Right renal cortex interstitium (tissue), 3 donors: ENCODE measurements around the gene FGF5. TPM values are rescaled to one million over a fixed set of nuclear protein-coding genes. Genes with fewer than 3 reads are reported as not detected.

Source experiments
- DNase-seq, 3 donors: peaks; one replicate each; pipeline ENCODE4 v3.0.0-alpha.2; 2013; ENCODE audit warnings: low read depth in 3 of 3, low spot score in 2 of 3
- polyA plus RNA-seq, 3 donors: library from polyadenylated mRNA; unstranded; fragments of 120-200 nt; gene quantifications; one replicate each; pipeline ENCODE4 v1.2.1, GENCODE V29; 2013; ENCODE audit not compliant: insufficient read length in 3 of 3

Gene FGF5
- polyA plus RNA-seq, 3 donors, result 0.07 to 0.10 TPM; not detected in 1

- no peak for DNase-seq
Measured at GRCh38 chr4:80252953-80253352, 13.5 kb upstream of the FGF5 start.

GRCh38 chr4:80253510-80253909 is 13.0 kb upstream of the FGF5 start:
- no peak for DNase-seq

- no peak for DNase-seq
Measured at GRCh38 chr4:80254114-80254513, 12.3 kb upstream of the FGF5 start.

GRCh38 chr4:80255329-80256095 is 11.0 kb upstream of the FGF5 start:
- DNase-seq, result no peak

GRCh38 chr4:80257851-80258250 is 8.6 kb upstream of the FGF5 start:
- no peak for DNase-seq

GRCh38 chr4:80259012-80259411 is 7.5 kb upstream of the FGF5 start:
- DNase-seq, result no peak

- no peak for DNase-seq
Measured at GRCh38 chr4:80259817-80260216, 6.6 kb upstream of the FGF5 start.

- no peak for DNase-seq
Measured at GRCh38 chr4:80261989-80262600, 4.4 kb upstream of the FGF5 start.

- no peak for DNase-seq
Measured at GRCh38 chr4:80263541-80264351, 2.7 kb upstream of the FGF5 start.

- DNase-seq, result no peak
Measured at GRCh38 chr4:80264352-80264647, 2.2 kb upstream of the FGF5 start.

GRCh38 chr4:80264825-80265224 is 1.6 kb upstream of the FGF5 start:
- DNase-seq, result no peak

- DNase-seq, result peak in 1 of 3 donors; percentile 21
Measured at GRCh38 chr4:80265571-80266252, 752 bp upstream of the FGF5 start.

- DNase-seq, result peak in 1 of 3 donors; percentile 17
Measured at GRCh38 chr4:80266902-80267380, 477 bp downstream of the FGF5 start.

- no peak for DNase-seq
Measured at GRCh38 chr4:80268081-80268823, 1.8 kb downstream of the FGF5 start.

GRCh38 chr4:80268936-80269335 is 2.5 kb downstream of the FGF5 start:
- DNase-seq, result no peak

GRCh38 chr4:80270321-80270720 is 3.9 kb downstream of the FGF5 start:
- no peak for DNase-seq

- DNase-seq, result no peak
Measured at GRCh38 chr4:80270868-80271267, 4.4 kb downstream of the FGF5 start.

GRCh38 chr4:80271801-80272200 is 5.3 kb downstream of the FGF5 start:
- no peak for DNase-seq

GRCh38 chr4:80276931-80277330 is 10.5 kb downstream of the FGF5 start:
- DNase-seq, result no peak

- no peak for DNase-seq
Measured at GRCh38 chr4:80279751-80280150, 13.3 kb downstream of the FGF5 start.
